Measurements from ENCODE around the gene FAM181A.

The FAM181A gene

GRCh38 chr14:93967637-93968250, 40.6 kb downstream of the FAM181A start:
- Mint-ChIP-seq H3K27ac (no peak overlapping the region), H3K36me3 (ENCODE audit: low read depth) (peaks cover 26% of the 10 kb centered on the region), H3K9me3 (peaks cover 13% of the 10 kb centered on the region), H3K4me1 (ENCODE audit: low read depth) (peaks cover 77% of the 10 kb centered on the region), H3K27me3 (ENCODE audit: low read depth) (no peaks in the 10 kb centered on the region), H3K4me3 (no peak overlapping the region)

- H3K27me3 Mint-ChIP-seq (ENCODE audit: low read depth) = no peaks in the 10 kb centered on the region
- H3K36me3 Mint-ChIP-seq (ENCODE audit: low read depth) = peaks cover 27% of the 10 kb centered on the region
- peaks cover 13% of the 10 kb centered on the region for H3K9me3 Mint-ChIP-seq
- peaks cover 71% of the 10 kb centered on the region for H3K4me1 Mint-ChIP-seq (ENCODE audit: low read depth)
- peak overlapping the region; percentile 43 for H3K4me3 Mint-ChIP-seq
- peak overlapping the region; percentile 80 for H3K27ac Mint-ChIP-seq
Measured at GRCh38 chr14:93969082-93969828, 42.1 kb downstream of the FAM181A start.

- H3K27ac Mint-ChIP-seq = peak overlapping the region; percentile 95
- peaks cover 66% of the 10 kb centered on the region for H3K4me1 Mint-ChIP-seq (ENCODE audit: low read depth)
- H3K9me3 Mint-ChIP-seq = peaks cover 6% of the 10 kb centered on the region
- H3K36me3 Mint-ChIP-seq (ENCODE audit: low read depth) = peaks cover 22% of the 10 kb centered on the region
- H3K4me3 Mint-ChIP-seq = peak overlapping the region; percentile 82
- no peaks in the 10 kb centered on the region for H3K27me3 Mint-ChIP-seq (ENCODE audit: low read depth)
Measured at GRCh38 chr14:93970585-93970964, 43.4 kb downstream of the FAM181A start.

GRCh38 chr14:93970965-93971634, 44.0 kb downstream of the FAM181A start:
- Mint-ChIP-seq H3K27me3 (ENCODE audit: low read depth) (no peaks in the 10 kb centered on the region), H3K36me3 (ENCODE audit: low read depth) (peaks cover 23% of the 10 kb centered on the region), H3K4me3 (peak overlapping the region; percentile 82), H3K4me1 (ENCODE audit: low read depth) (peaks cover 66% of the 10 kb centered on the region), H3K27ac (peak overlapping the region; percentile 95), H3K9me3 (peaks cover 1% of the 10 kb centered on the region)

GRCh38 chr14:93971635-93972027, 44.5 kb downstream of the FAM181A start:
- Mint-ChIP-seq H3K4me1 (ENCODE audit: low read depth) (peaks cover 65% of the 10 kb centered on the region), H3K9me3 (peaks cover 2% of the 10 kb centered on the region), H3K4me3 (peak overlapping the region; percentile 82), H3K27ac (peak overlapping the region; percentile 95), H3K27me3 (ENCODE audit: low read depth) (no peaks in the 10 kb centered on the region), H3K36me3 (ENCODE audit: low read depth) (peaks cover 23% of the 10 kb centered on the region)

- H3K27ac Mint-ChIP-seq = peak overlapping the region; percentile 86
- peak overlapping the region; percentile 45 for H3K4me3 Mint-ChIP-seq
- no peaks in the 10 kb centered on the region for H3K27me3 Mint-ChIP-seq (ENCODE audit: low read depth)
- peaks cover 68% of the 10 kb centered on the region for H3K4me1 Mint-ChIP-seq (ENCODE audit: low read depth)
- peaks cover 26% of the 10 kb centered on the region for H3K36me3 Mint-ChIP-seq (ENCODE audit: low read depth)
- peaks cover 6% of the 10 kb centered on the region for H3K9me3 Mint-ChIP-seq
Measured at GRCh38 chr14:93972618-93973205, 45.6 kb downstream of the FAM181A start.

- H3K4me3 Mint-ChIP-seq = peak overlapping the region; percentile 45
- H3K27ac Mint-ChIP-seq = peak overlapping the region; percentile 100
- peaks cover 12% of the 10 kb centered on the region for H3K9me3 Mint-ChIP-seq
- H3K4me1 Mint-ChIP-seq (ENCODE audit: low read depth) = peaks cover 76% of the 10 kb centered on the region
- H3K27me3 Mint-ChIP-seq (ENCODE audit: low read depth) = no peaks in the 10 kb centered on the region
- peaks cover 32% of the 10 kb centered on the region for H3K36me3 Mint-ChIP-seq (ENCODE audit: low read depth)
Measured at GRCh38 chr14:93973607-93974006, 46.5 kb downstream of the FAM181A start.

GRCh38 chr14:93974299-93974698, 47.2 kb downstream of the FAM181A start:
- peaks cover 30% of the 10 kb centered on the region for H3K36me3 Mint-ChIP-seq (ENCODE audit: low read depth)
- H3K27me3 Mint-ChIP-seq (ENCODE audit: low read depth) = no peaks in the 10 kb centered on the region
- peaks cover 77% of the 10 kb centered on the region for H3K4me1 Mint-ChIP-seq (ENCODE audit: low read depth)
- peak overlapping the region; percentile 100 for H3K27ac Mint-ChIP-seq
- H3K4me3 Mint-ChIP-seq = peak overlapping the region; percentile 47
- H3K9me3 Mint-ChIP-seq = peaks cover 12% of the 10 kb centered on the region

- Mint-ChIP-seq H3K36me3 (ENCODE audit: low read depth) (peaks cover 32% of the 10 kb centered on the region), H3K4me3 (peak overlapping the region; percentile 83), H3K4me1 (ENCODE audit: low read depth) (peaks cover 79% of the 10 kb centered on the region), H3K9me3 (peaks cover 12% of the 10 kb centered on the region), H3K27ac (peak overlapping the region; percentile 100), H3K27me3 (ENCODE audit: low read depth) (no peaks in the 10 kb centered on the region)
Measured at GRCh38 chr14:93974833-93975232, 47.7 kb downstream of the FAM181A start.

- H3K9me3 Mint-ChIP-seq = peaks cover 12% of the 10 kb centered on the region
- peaks cover 34% of the 10 kb centered on the region for H3K36me3 Mint-ChIP-seq (ENCODE audit: low read depth)
- H3K27me3 Mint-ChIP-seq (ENCODE audit: low read depth) = no peaks in the 10 kb centered on the region
- H3K27ac Mint-ChIP-seq = peak overlapping the region; percentile 100
- H3K4me1 Mint-ChIP-seq (ENCODE audit: low read depth) = peaks cover 78% of the 10 kb centered on the region
- peak overlapping the region; percentile 83 for H3K4me3 Mint-ChIP-seq
Measured at GRCh38 chr14:93975791-93976476, 48.8 kb downstream of the FAM181A start.

- Mint-ChIP-seq H3K4me3 (peak within 1 kb of the TSS; percentile 83), H3K27ac (peak within 1 kb of the TSS; percentile 100), H3K4me1 (ENCODE audit: low read depth) (peaks cover 74% of the 10 kb centered on the region), H3K36me3 (ENCODE audit: low read depth) (peaks cover 34% of the 10 kb centered on the region), H3K27me3 (ENCODE audit: low read depth) (no peaks in the 10 kb centered on the region), H3K9me3 (peaks cover 12% of the 10 kb centered on the region)
Measured at GRCh38 chr14:93976477-93977057, 49.4 kb downstream of the FAM181A start, which contains the start of gene ASB2. TSS of gene ASB2 (minus strand) at chr14:93976570. CDS start at chr14:93964539, 12,031 bp downstream.

- Mint-ChIP-seq H3K27ac (peak overlapping the region; percentile 100), H3K4me1 (ENCODE audit: low read depth) (peaks cover 70% of the 10 kb centered on the region), H3K4me3 (peak overlapping the region; percentile 83), H3K36me3 (ENCODE audit: low read depth) (peaks cover 34% of the 10 kb centered on the region), H3K27me3 (ENCODE audit: low read depth) (no peaks in the 10 kb centered on the region), H3K9me3 (peaks cover 12% of the 10 kb centered on the region)
Measured at GRCh38 chr14:93977171-93977570, 50.0 kb downstream of the FAM181A start.

GRCh38 chr14:93977790-93978581, 50.8 kb downstream of the FAM181A start:
- peaks cover 63% of the 10 kb centered on the region for H3K4me1 Mint-ChIP-seq (ENCODE audit: low read depth)
- peak overlapping the region; percentile 100 for H3K27ac Mint-ChIP-seq
- H3K9me3 Mint-ChIP-seq = peaks cover 12% of the 10 kb centered on the region
- H3K36me3 Mint-ChIP-seq (ENCODE audit: low read depth) = peaks cover 33% of the 10 kb centered on the region
- no peaks in the 10 kb centered on the region for H3K27me3 Mint-ChIP-seq (ENCODE audit: low read depth)
- peak overlapping the region; percentile 45 for H3K4me3 Mint-ChIP-seq
